Natural killer cell treated with Interleukin-12 subunit alpha and Interleukin-12 subunit beta and Interleukin-15 and Interleukin-18, amount 100 ng/mL, for 72 hours (primary cell): Measurements from ENCODE around the gene PIM3. TPM values are rescaled to one million over a fixed set of nuclear protein-coding genes. Genes with fewer than 3 reads are reported as not detected.

ENCODE experiments used
- ATAC-seq, 2 donors: fragments of 150-1000 bp; cut with Tn5 transposase in 1 of 2; sonication (Bioruptor Pico), chemical (Tn5 transposase) in 1 of 2; 2 replicates each; pipeline ENCODE4 v1.10.0; 2021
- DNase-seq: peaks from one replicate; pipeline ENCODE4 v3.0.0; 2022; ENCODE audit warnings: low spot score
- H3K27ac Mint-ChIP-seq, 2 donors: 1 replicate in 1 of 2; 2 replicates in 1 of 2; pipeline ENCODE4 v1.8.0; 2022; ENCODE audit warnings: mixed read lengths in 2 of 2, mild to moderate bottlenecking in 1 of 2, moderate library complexity in 1 of 2
- H3K27me3 Mint-ChIP-seq, 2 donors: 1 replicate in 1 of 2; 2 replicates in 1 of 2; pipeline ENCODE4 v1.8.0; 2022; ENCODE audit warnings: mixed read lengths in 2 of 2
- H3K36me3 Mint-ChIP-seq: one replicate; pipeline ENCODE4 v1.8.0; 2022; ENCODE audit warnings: mixed read lengths
- H3K4me1 Mint-ChIP-seq, 2 donors: 1 replicate in 1 of 2; 2 replicates in 1 of 2; pipeline ENCODE4 v1.8.0; 2022; ENCODE audit warnings: low read depth in 2 of 2, mixed read lengths in 2 of 2, mild to moderate bottlenecking in 1 of 2
- H3K4me3 Mint-ChIP-seq: one replicate; pipeline ENCODE4 v1.8.0; 2022; ENCODE audit warnings: mixed read lengths
- H3K9me3 Mint-ChIP-seq: 2 replicates; pipeline ENCODE4 v1.8.0; 2022; ENCODE audit warnings: mixed read lengths
- total RNA-seq, 2 donors: library from RNA; stranded (reverse); gene quantifications; one replicate each; pipeline ENCODE4 v1.2.3, GENCODE V29; 2022

PIM3 gene
- total RNA-seq, 2 donors from 2014 or later: 78.5 to 115 TPM

DNA sequence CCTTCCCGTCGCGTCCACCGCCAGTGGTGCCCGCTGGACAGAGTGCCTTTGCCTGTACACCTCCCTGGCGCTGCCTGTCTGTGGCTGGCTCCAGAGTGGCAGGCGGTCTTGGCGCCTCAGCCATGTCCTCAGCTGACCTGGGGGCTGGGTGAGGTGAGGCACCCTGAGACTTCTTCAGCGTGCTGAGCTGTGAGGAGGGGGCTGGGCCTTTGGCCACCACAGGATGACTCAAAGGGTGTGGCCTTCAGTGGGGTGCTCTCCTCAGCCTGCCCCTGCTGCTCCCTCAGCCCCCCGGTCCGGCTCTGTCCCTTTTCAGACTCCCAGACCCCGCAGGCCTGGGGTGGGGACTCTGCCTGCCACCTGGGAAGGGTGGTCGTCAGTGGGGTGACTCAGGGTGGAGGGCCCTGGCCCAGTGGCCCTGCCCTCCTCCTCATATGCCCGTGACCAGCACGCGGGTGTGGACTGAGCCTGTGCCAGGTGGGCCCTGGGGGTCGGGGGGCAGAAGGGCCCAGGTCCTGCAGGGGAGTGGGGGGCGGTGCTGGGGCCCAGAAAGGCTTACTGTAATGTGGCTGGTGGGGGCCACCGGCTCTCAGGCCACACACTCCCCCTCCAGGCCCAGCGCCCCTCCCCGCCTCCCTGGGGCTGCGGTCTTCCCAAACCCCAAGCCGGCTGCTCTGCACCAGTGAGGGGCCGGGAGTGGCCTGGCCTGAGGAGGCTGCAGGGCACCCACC lies 26.2 kb upstream of the PIM3 start:
- peak; percentile 81 for DNase-seq
- Mint-ChIP-seq H3K27me3 (no peaks in the 10 kb centered on the region), H3K27ac (peak overlapping the region; percentile 23 to 45), H3K9me3 (no peaks in the 10 kb centered on the region), H3K36me3 (no peaks in the 10 kb centered on the region), H3K4me1 (peaks cover 9 to 16% of the 10 kb centered on the region in 2 donors), H3K4me3 (peak overlapping the region; percentile 54)
- peak; percentile 10 to 38 for ATAC-seq

DNA sequence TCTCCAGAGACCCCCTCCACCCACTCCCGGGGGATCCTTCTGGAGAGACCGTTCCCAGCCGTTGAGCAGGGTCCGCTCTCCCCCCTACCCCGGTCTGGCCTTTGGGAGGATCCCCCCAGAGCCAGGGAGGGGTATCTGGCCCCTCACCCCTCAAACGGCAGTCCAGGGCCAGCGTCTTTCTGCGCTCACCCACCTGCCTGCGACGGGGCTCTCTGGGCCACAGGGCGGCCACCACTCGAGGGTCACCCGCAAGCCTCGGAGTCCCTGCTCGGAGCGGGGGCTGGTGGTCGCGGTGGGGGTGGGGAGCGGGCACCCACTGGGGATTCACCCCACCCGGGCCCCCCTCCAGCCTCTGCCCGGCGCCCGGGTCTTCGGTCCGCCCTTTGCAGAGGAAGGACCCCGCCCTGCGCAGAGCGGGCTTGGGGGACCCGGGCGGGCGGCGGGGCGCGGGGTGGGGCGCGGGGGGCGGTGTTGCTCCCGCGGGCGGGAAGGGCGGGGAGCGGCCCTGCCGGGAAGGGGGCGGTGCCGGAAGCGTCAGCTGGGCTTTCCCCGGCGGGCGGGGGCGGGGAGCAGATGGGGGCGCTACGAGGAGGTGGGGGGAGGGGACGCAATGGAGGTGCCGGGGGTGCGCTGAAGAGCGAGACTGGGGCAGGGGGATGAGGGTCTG lies 25.5 kb upstream of the PIM3 start:
- H3K9me3 Mint-ChIP-seq: no peaks in the 10 kb centered on the region
- ATAC-seq (peak; percentile 47 to 66), DNase-seq (peak; percentile 92)
- H3K4me3 Mint-ChIP-seq: peak overlapping the region; percentile 36
- H3K4me1 Mint-ChIP-seq: peaks cover 9 to 16% of the 10 kb centered on the region in 2 donors
- no peak overlapping the region for H3K27ac Mint-ChIP-seq
- no peaks in the 10 kb centered on the region for H3K27me3 Mint-ChIP-seq
- H3K36me3 Mint-ChIP-seq: no peaks in the 10 kb centered on the region

DNA sequence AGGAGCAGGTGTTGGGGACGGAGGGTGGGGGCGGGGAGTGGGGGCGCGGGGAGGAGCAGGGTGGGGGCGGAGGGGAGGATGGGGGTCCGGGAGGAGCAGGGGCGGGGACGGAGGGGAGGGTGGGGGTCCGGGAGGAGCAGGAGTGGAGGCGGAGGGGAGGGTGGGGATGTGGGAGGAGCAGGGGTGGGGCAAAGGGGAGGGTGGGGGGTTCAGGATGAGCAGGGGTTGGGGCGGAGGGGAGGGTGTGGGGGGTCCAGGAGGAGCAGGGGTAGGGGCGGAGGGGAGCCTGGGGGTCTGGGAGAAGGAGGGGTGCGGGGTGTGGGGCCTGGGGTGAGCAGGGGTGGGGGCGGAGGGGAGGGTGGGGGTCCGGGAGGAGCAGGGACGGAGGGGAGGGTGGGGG lies 25.0 kb upstream of the PIM3 start:
- Mint-ChIP-seq H3K27me3 (no peaks in the 10 kb centered on the region), H3K36me3 (no peaks in the 10 kb centered on the region), H3K27ac (no peak overlapping the region), H3K4me3 (peak overlapping the region; percentile 36), H3K4me1 (peaks cover 9 to 16% of the 10 kb centered on the region in 2 donors), H3K9me3 (no peaks in the 10 kb centered on the region)
- ATAC-seq (no peak), DNase-seq (no peak)

GRCh38 chr22:49936018-49936972 lies 24.3 kb upstream of the PIM3 start:
- H3K27ac Mint-ChIP-seq: peak overlapping the region; percentile 18 to 71
- peaks cover 5 to 13% of the 10 kb centered on the region in 2 donors for H3K4me1 Mint-ChIP-seq
- H3K36me3 Mint-ChIP-seq: no peaks in the 10 kb centered on the region
- no peaks in the 10 kb centered on the region for H3K27me3 Mint-ChIP-seq
- DNase-seq: peak; percentile 97
- peak overlapping the region; percentile 22 for H3K4me3 Mint-ChIP-seq
- peak; percentile 90 to 93 for ATAC-seq
- H3K9me3 Mint-ChIP-seq: no peaks in the 10 kb centered on the region

DNA sequence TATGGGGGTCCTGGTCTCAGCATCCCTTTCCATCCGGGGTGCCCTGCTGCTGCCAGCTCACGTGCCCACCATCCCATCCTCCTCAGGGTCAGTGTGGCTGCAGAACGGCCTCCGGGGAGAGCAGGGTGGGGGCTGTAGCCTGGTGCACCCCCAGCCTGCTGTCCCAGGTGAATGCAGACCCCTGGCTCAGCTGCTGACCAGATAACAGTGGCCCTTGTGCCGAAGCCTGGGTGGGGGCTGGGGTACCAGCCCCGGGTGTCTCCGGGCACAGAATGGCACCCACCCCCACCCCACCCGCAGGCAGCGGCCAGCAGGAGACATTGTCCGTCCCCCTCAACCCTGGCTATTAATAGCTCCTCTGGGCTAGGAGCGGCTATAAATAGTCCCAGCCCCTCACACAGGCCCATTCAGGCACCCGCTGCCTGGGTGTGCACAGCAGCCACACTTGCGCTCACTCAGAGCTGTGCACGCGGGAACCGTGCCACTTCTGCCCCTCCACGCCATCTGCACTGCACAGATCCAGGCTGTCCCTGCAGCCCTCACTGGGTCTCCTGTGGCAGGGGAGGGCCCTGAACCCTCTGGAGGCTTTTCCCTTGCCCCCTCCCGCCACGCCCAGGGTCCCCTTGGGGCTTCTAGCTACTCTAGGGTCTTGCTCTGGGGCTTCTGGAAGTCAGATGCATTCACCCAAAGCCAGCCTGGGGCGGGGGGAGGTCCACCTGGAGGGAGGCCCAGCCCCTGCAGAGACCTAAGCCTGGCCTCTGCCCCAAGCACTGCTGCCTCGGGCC lies 23.4 kb upstream of the PIM3 start:
- Mint-ChIP-seq H3K36me3 (no peaks in the 10 kb centered on the region), H3K9me3 (no peaks in the 10 kb centered on the region), H3K4me3 (peak overlapping the region; percentile 22), H3K27ac (peak overlapping the region in 1 of 2 donors; percentile 71), H3K4me1 (peaks cover 5 to 13% of the 10 kb centered on the region in 2 donors), H3K27me3 (no peaks in the 10 kb centered on the region)
- no peak for ATAC-seq
- DNase-seq: no peak

GRCh38 chr22:49937758-49938564 lies 22.6 kb upstream of the PIM3 start:
- Mint-ChIP-seq H3K4me3 (no peak overlapping the region), H3K4me1 (peaks cover 4 to 11% of the 10 kb centered on the region in 2 donors), H3K27me3 (no peaks in the 10 kb centered on the region), H3K9me3 (no peaks in the 10 kb centered on the region), H3K36me3 (no peaks in the 10 kb centered on the region), H3K27ac (no peak overlapping the region)
- ATAC-seq (no peak), DNase-seq (no peak)

- Mint-ChIP-seq H3K27ac (no peak overlapping the region), H3K27me3 (no peaks in the 10 kb centered on the region), H3K4me1 (peaks cover 0 to 6% of the 10 kb centered on the region in 2 donors), H3K9me3 (no peaks in the 10 kb centered on the region), H3K36me3 (no peaks in the 10 kb centered on the region), H3K4me3 (no peak overlapping the region)
- no peak for ATAC-seq
- no peak for DNase-seq
These were observed 21.9 kb upstream of the PIM3 start for GRCh38 chr22:49938565-49939136.

DNA sequence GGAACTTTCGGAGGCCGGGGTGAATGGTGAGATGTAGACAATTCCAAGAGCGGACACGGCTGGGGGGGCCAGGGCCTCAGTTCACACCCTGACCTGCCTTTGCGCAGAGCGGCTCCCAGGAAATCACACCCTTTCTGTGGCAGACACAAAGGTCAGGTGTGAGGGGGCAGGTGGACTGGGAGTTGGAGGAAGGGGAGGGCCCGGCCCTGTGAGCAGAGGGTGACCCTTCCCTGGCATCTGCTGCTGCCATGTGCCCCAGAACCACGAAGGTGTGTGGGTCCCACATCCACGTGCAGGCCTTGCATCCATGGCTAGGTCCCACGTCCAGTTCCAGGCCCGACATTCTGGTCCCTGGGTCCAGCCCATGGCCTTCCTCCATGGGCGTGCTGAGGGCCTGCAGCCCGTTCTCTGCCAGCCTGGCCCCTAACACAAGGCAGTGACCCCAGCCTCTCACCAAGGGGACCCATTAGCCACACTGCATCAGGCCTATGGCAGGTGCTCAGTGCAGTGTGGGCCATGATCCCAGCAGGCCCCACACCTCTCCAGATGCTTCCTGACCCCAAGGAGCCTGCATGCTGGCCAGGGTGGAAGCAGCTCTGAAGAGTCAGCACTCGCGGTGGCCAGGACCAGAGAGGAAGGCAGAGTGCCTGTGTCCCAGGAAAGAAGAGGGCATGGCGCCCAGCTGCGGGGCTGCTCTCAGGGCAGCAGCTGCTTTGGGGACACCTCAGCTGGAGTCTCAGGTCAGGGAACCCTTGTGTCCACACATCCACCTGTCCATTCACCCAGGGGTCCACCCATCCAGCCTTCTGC lies 18.9 kb upstream of the PIM3 start:
- Mint-ChIP-seq H3K36me3 (no peaks in the 10 kb centered on the region), H3K27me3 (no peaks in the 10 kb centered on the region), H3K4me3 (no peak overlapping the region), H3K27ac (no peak overlapping the region), H3K9me3 (no peaks in the 10 kb centered on the region), H3K4me1 (peaks cover 4% of the 10 kb centered on the region in 2 donors)
- ATAC-seq: no peak
- no peak for DNase-seq

GRCh38 chr22:49942565-49943404 lies 17.8 kb upstream of the PIM3 start:
- ATAC-seq (no peak), DNase-seq (no peak)
- Mint-ChIP-seq H3K27me3 (no peaks in the 10 kb centered on the region), H3K4me1 (peaks cover 2 to 4% of the 10 kb centered on the region in 2 donors), H3K9me3 (no peaks in the 10 kb centered on the region), H3K27ac (no peak overlapping the region), H3K36me3 (no peaks in the 10 kb centered on the region), H3K4me3 (no peak overlapping the region)

DNA sequence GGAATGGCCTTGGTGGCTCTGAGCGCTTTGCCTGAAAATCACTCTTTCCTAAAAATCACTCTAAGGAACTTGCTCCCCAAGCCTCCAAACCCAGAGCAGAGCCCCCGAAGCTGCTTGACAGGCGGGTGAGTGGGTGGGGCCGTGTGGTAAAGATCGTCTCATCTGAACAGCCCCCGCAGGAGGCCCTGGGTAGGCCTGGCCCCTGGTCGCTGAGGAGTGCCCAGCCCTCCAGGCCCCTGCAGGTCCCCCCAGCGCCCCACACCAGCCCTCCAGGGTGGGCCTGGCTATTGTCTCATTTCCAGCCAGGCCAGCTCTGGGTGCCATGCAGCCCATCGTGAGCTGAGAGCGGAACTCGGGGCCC lies 17.2 kb upstream of the PIM3 start:
- H3K27me3 Mint-ChIP-seq: no peaks in the 10 kb centered on the region
- no peaks in the 10 kb centered on the region for H3K36me3 Mint-ChIP-seq
- H3K4me3 Mint-ChIP-seq: no peak overlapping the region
- no peak overlapping the region for H3K27ac Mint-ChIP-seq
- DNase-seq: no peak
- no peaks in the 10 kb centered on the region for H3K9me3 Mint-ChIP-seq
- H3K4me1 Mint-ChIP-seq: peaks cover 2 to 4% of the 10 kb centered on the region in 2 donors
- ATAC-seq: no peak

GRCh38 chr22:49943771-49944398 lies 16.7 kb upstream of the PIM3 start:
- ATAC-seq: peak in 1 of 2 donors; percentile 2
- Mint-ChIP-seq H3K9me3 (no peaks in the 10 kb centered on the region), H3K4me1 (peaks cover 2 to 4% of the 10 kb centered on the region in 2 donors), H3K27me3 (no peaks in the 10 kb centered on the region), H3K36me3 (no peaks in the 10 kb centered on the region), H3K27ac (no peak overlapping the region), H3K4me3 (no peak overlapping the region)
- no peak for DNase-seq
